UCSD-AML1 (cell line): ENCODE results near the gene BANF1.

Experiments
- DNase-seq: peaks from one replicate; lab custom pipeline; 2025; ENCODE audit not compliant: unreplicated experiment; lab: John Stamatoyannopoulos, UW

BANF1 gene, protein sequence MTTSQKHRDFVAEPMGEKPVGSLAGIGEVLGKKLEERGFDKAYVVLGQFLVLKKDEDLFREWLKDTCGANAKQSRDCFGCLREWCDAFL

DNA sequence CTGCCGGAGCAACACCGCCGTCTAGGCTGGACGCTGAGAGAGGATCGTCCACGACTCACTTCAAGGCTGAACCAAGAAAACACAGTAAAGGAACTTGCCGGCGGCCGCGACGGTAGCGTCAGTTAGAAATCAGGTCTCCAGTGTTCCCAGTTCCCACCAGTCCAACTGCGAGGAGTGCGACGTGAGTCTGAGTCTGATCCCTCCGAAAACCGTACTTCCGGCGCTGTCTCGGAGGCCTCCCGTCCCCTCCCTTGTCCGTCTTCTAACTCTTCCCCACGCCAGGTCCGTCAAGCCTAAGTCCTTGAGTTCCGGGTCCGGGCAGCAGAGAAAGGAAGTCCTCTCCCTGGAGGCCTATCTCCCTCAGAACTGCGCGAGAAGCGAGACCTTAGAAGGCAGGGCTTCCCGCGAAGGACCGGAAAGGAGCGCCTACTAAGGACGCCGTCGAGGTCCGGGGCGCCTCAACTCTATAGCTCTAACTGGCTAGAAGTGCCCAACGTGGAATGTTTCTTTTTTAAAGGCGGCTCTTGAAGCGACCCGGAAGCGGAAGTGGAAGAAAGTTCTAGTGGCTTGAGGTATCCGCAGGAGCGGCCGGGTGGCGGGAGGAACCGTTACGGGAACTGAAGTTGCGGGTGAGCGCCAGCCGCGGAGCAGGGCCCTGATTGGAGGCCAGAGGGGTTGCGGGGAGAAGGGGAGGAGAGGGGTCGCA, at the start of gene BANF1, which contains the start of gene EIF1AD:
TSS of gene BANF1 (plus strand) at position 562 of the 706 bp plus-strand sequence. CDS start 748 bp downstream, outside the sequence.
TSS of gene EIF1AD (minus strand) at position 216 of the 706 bp plus-strand sequence. CDS start 1,768 bp downstream, outside the sequence.
- DNase-seq = peak; percentile 97

DNA sequence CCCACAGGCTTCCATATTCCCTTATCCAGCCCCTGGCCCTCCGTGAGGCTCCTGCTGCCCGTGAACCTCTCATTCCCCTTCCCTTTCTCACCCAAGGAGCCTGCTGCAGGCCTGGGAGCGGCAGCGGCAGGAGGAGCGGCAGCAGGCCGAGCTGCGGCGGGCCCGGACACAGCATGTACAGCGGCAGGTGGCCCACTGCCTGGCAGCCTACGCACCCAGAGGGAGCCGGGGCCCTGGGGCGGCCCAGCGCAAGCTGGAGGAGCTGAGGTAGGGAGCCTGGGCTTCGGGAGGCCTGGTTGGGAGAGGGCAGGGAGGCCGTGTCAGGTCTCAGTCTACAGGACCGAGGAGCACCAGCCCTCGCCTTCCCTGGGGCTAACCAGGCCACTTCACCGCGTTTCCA, 48.8 kb upstream of the BANF1 start:
- DNase-seq = no peak

DNA sequence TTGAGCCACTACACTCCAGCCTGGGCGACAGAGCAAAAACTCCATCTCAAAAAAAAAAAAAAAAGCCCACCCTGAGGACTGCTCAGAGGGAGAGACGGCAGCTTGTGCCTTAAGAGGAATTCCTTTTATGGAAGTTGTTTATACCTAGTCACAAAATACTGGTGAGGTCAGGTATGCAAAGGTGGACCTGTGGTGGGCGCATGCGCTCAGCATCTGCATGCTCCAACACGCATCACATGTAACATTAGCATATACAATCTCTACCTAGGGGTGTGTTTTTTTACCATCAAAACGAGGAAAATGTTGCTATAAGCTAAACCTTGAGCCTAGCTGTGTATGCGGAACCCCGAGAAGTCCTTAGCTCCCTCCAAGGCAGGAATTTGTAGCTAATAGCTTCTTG, 47.5 kb upstream of the BANF1 start:
- DNase-seq = no peak

DNA sequence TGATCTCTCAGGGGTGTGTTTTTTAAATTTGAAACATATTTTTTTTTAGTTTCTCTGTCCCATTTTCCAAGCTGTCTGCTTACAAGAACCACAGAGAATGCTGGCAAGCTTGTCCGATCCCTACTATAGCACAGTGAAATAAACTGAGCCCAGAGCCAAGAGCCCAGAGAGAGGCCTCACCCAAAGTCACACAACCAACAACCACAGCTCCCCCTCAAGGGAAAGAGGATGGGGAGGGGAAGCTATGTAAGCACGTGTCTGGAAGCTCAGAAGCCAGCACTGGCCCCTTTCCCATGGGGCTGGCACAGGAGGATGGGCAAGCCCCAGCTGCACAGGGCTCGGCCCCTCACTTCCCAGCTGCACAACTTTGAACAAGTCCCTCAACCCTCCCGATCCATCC, 44.0 kb upstream of the BANF1 start:
- DNase-seq = no peak

DNA sequence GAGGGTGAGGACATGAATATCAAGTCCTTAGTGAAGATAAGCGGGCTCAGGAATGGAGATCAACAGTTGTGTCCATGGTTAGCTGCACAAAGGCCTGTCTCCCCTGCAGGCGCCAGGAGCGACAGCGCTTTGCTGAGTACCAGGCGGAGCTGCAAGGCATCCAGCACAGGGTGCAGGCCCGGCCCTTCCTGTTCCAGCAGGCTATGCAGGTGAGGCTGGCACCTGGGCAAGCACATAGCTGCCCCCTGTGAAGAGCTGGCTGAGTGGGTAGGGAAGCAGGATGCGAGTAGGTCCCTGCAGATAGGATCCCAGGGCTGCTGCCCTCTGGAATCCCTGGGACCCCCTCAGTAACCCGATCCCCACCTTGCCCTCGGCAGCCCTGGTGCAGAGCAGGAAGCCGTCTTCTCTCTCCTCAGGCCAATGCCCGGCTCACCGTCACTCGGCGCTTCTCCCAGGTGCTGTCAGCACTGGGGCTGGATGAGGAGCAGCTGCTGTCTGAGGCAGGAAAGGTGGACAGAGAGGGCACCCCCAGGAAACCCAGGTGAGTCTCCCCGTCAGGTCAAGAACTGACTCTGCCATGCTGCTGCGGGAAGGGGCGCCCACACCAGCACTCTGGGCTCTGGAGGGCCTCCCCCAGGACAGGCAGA, 43.4 kb upstream of the BANF1 start:
- no peak for DNase-seq

DNA sequence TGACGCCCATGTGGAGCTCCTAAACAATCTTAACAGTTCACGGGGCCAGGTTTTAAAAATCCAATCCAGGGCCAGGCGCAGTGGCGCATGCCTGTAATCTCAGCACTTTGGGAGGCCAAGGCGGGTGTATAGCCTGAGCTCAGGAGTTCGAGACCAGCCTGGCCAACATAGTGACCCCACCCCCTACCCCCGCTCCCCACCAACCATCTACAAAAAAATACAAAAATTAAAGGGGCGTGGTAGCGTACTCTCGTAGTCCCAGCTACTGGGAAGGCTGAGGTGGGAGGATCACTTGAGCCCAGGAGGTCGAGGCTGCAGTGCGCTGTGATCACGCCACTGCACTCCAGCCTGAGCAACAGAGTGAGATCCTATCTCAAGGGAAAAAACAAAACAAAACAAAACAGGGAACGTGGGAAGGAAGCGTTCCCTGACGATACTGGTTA, 41.5 kb upstream of the BANF1 start:
- no peak for DNase-seq

DNA sequence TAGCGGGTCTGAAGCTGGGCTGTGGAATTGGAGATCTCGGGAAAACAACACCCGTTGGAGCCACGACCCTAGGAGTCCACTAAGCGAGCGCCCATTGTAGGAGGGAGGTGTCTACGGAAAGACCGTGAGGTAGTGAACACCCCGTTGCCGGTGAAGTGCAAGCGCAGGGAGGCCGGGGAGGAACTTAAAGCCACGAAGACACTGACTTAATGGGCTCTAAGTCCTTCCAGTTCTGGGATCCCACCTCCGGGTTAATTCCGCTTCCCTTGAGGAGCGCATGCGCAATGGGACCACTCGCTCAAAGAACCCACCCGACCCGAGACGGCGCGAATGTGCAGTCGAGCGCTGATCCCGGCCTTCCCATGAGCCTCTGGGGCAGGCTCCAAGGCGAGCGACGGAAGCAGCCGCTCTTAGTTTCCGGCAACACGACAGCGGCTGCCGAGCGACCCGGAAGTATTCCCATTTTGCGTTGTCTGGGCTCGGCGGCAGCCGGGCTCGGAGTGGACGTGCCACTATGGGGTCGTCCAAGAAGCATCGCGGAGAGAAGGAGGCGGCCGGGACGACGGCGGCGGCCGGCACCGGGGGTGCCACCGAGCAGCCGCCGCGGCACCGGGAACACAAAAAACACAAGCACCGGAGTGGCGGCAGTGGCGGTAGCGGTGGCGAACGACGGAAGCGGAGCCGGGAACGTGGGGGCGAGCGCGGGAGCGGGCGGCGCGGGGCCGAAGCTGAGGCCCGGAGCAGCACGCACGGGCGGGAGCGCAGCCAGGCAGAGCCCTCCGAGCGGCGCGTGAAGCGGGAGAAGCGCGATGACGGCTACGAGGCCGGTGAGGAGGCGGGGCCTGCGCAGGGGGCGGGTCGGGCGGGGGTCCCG, 40.8 kb upstream of the BANF1 start, which contains the start of gene SART1:
TSS of gene SART1 (plus strand) at position 468 of the 874 bp plus-strand sequence. CDS start at position 515, 47 bp downstream.
- peak; percentile 98 for DNase-seq

DNA sequence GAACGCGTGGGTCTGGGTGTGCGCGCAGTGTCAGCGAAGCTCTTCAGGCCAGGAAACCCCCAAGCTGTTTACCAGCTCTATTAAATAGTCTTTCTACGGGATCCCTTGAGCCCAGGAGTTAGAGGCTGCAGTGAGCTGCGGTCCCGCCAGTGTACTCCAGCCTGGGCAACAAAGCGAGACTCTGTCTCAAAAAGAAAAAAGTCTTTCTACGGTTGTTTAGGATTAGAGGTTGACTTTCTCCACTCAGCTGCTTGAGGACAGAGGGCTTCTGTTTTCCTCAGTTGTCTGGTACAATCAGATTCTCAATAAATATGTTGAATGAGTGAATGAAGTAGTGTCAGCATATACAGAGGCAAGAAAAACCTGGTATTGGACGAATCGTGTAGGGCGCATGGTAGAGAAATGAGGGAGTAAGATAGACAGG, 40.1 kb upstream of the BANF1 start:
- no peak for DNase-seq

DNA sequence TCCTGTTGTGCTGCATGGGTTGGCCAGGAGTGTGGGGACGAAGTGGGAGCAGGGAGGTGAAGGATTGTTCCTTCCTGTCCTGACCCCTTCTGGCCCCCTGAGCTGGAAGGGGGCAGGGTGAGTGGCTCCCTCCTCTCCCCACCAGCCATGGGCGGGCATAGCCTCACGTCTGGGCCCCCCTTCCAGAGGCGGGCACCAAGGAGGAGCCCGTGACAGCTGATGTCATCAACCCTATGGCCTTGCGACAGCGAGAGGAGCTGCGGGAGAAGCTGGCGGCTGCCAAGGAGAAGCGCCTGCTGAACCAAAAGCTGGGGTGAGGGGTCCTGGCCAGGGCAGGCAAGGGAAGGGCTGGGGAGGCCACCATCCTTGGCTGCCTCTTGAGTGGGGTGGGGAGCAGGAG, 37.4 kb upstream of the BANF1 start:
- no peak for DNase-seq

DNA sequence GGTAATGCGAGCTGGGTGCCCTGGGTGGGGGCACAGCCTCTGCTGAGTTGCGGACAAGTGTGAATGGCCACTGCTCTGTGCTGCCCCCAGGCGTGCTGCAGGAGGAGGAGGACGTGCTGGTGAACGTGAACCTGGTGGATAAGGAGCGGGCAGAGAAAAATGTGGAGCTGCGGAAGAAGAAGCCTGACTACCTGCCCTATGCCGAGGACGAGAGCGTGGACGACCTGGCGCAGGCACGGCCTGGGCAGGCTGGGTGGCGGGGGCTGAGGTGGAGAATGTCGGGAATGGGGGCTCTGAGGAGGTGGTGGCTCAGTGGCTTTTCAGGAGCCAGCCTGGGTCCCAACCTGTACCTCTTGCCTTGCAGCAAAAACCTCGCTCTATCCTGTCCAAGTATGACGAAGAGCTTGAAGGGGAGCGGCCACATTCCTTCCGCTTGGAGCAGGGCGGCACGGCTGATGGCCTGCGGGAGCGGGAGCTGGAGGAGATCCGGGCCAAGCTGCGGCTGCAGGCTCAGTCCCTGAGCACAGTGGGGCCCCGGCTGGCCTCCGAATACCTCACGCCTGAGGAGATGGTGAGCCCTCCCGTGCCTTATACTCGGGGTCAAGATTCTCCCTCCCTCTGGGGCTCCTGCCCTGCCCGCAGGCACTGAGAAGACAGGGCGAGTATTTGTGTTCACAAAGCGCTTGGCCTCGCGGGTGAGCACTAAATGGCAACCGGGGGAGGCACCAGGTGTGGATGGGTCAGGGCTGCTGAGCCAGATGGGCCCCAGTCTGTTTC, 36.1 kb upstream of the BANF1 start:
- DNase-seq = no peak

DNA sequence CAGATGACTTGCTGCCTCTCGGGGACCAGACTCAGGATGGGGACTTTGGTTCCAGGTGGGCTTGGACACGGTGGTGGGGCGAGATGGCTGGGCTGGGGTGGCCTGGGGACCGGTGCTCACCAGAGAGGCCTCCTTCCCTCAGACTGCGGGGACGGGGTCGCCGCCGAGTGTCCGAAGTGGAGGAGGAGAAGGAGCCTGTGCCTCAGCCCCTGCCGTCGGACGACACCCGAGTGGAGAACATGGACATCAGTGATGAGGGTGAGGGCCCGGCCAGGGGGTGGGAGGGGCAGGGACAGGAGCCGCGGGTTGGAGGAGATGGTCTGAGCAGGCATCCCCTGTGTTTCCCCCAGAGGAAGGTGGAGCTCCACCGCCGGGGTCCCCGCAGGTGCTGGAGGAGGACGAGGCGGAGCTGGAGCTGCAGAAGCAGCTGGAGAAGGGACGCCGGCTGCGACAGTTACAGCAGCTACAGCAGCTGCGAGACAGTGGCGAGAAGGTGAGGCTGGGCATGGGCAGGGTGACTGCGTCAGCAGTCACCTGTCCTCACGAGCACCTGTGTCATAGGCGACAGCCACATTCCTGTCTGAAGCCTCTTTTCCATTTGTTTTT, 34.9 kb upstream of the BANF1 start:
- no peak for DNase-seq

DNA sequence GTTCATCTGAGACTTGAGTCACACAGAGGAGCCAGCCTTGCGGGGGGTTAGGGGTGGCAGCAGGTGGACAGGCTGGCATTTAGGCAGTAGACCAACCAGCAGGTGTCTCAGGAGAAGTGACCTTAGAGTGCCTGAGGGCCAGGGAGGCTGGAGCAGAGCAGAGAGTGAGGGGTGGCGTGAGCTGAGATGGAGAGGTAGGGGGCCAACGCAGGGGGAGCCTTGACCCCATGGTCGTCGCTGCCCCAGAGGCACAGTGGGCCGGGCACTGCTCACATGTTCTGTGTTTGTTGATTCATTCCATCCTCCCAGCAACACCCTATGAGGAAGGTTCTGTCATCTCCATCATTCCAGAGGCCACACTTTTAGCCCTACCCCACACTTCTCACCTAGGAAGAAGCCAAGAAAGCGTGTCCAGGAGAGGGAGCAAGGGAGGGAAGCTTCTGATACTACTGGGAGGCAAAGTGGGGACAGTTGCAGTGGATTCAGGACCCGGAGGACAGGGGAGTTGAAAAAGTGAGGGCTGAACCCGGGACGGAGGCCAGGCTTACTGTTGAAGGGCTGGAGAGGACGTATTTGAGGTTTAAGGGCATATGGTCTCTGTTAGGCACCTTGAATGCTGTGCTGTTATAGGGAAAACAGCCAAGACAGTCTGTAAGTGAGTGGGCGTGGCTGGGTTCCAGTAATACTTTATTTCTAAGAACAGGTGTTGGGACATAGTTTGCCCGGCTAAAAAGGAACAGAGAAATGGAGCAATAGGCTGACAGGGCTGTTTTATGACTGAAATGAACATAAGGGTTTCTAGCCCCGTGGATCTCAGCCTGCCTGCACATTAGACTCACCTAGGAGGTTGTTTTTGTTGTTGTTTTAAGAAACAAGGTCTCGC, 33.5 kb upstream of the BANF1 start:
- no peak for DNase-seq

DNA sequence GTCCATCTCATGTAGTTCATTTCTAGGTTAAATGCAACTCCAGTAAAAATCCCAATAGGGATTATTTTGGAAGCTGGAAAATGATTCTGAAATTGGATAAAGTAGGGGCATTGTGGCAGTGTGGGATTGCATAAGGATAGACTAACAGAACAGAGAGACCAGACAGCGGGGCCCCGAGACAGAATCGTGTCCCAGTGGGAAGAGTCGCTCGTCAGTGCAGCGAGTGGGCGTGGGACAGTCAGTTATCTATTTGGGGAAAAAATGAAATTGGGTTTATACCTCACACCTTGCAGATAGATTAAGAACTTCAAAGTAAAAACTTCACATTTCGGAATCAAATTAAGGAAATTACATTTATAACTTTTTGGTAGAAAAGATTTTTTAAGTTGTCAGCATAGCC, 30.2 kb upstream of the BANF1 start:
- no peak for DNase-seq

DNA sequence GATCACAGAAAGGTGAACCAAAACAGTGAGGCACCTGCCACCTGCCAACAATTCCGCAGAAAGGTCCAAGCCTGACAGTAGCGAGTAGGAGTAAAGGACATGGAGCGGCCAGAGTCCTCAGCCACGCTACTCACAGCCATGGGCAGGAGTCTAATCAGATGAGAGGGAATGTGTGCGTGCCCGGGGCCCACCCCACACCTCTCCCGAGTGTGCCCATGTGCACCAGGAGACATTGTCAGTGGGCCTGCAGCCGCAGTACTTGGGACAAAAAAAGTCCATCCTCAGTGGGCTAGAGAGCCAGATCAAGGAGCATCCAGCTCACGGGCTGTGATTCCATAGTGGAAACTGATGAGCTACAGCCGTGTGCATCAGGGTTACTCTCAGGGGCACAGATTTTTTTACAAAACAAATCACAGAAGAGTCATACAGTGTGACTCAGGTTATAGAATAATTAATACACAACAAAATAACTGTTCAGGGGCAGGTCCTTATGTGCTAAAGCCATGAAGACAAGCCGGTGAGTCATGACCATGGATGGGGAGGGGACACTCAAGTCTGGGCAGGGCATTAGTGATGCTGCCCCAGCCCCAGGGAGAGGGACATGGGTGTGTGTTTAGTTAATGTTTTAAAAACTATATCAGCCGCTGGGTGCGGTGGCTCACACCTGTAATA, 28.7 kb upstream of the BANF1 start:
- DNase-seq = no peak

DNA sequence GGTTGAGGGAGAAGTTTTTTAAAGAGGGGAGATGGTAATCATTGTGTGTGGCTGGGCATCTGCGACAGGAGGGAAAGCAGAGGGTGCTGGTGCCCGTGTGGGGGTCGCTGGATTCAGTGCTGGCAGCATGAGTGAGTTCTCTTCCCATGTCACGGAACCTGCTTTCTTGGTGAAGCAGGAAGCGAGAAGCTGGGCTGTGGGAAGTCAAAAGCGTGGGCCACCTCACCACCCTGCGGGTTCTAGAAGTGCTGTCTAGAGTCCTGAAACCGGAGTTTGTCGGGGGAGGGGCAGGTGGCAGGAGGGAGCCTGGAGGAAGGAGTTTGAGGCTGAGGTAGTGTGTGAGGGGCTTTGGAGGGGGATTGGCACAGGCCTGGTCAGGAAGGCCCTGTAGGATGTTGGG, 26.5 kb upstream of the BANF1 start:
- no peak for DNase-seq

DNA sequence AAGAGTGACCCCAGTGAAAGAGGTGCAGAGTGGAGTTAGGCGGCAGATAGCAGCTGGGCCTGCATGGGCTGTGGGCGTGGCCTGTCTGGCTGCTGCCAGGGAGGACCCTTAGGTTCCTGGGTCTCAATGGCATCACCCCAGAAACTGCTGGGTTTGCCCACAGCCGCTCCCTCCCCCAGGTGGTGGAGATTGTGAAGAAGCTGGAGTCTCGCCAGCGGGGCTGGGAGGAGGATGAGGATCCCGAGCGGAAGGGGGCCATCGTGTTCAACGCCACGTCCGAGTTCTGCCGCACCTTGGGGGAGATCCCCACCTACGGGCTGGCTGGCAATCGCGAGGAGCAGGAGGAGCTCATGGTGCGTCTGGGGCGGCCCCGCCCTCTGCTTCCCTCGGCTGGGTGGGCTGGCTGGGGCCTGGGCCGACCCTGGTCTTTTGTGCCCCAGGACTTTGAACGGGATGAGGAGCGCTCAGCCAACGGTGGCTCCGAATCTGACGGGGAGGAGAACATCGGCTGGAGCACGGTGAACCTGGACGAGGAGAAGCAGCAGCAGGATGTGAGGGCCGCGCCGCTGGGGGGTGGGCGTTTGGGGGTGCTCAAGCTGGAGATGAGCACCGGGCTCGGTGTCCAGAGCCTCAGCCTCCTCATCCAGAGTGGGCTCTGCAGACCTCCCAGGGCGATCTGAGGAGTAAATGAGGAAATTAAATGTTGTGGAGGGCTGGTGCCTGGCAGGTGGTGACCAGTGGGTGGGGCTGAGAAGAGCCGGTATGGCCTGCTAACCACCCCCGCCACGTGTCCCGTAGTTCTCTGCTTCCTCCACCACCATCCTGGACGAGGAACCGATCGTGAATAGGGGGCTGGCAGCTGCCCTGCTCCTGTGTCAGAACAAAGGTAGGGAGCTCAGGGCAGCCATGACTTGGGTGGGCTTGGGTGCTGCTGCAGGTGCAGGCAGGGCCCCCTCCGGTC, 25.8 kb upstream of the BANF1 start:
- no peak for DNase-seq

DNA sequence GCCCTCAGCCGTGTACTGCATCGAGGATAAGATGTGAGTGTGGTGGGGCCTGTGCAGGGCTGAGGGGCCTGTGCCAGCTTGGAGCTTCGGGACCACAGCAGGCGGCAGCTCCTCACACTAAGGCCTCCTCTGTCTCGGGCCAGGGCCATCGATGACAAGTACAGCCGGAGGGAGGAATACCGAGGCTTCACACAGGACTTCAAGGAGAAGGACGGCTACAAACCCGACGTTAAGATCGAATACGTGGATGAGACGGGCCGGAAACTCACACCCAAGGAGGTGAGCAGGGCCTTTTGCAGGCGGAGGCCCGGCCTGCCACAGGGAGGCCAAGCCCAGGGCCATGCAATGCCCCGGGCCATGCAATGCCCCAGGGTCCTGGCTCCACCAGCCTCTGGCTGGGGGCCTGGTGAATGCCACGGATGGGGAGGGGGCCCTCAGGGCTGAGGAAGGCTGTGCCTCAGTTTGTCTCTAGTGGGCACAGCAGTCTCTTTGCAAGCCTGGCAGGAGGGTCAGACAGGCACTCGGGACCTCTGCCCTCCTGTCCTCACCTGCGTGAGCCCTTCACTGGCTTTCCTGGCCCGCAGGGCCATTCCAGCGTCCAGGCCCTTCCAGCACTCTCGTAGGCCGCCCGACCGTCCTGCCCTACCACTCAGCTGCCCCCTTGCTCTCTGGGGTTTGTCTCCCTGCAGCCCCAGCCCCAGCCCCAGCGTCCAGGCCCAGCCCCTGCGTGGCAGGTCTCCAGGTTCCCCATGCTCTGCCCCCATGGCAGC, 24.5 kb upstream of the BANF1 start:
- DNase-seq = no peak
